HCT116 (cell line): ENCODE results near the gene RGS2. TPM values are rescaled to one million over a fixed set of nuclear protein-coding genes. Genes with fewer than 3 reads are reported as not detected.

Experiments used
- ATAC-seq: fragments of 200-7000 bp; cut with Tn5 transposase; 2 replicates; pipeline ENCODE4 v1.9.1; 2020; ENCODE audit warnings: mild to moderate bottlenecking, moderate library complexity
- BruUV-seq: library from RNA; stranded (reverse); fragments of 400-500 nt; replicated peaks from 2 replicates; lab custom pipeline; 2021; lab: Mats Ljungman, UMichigan
- CTCF ChIA-PET: fragments of 300-600 bp; sonication (Branson Sonifier 250); formaldehyde crosslinking; loops from one replicate; lab custom pipeline; 2021; ENCODE audit warnings: antibody characterized with exemption; lab: Charles Lee
- POLR2A ChIA-PET: fragments of 300-600, 350-600 bp; sonication (Branson Sonifier 250); formaldehyde crosslinking; loops from one replicate; lab custom pipeline; 2021; ENCODE audit warnings: antibody characterized with exemption; lab: Charles Lee
- RAD21 ChIA-PET, 2 experiments: fragments of 300-600 bp; sonication (Branson Sonifier 250); formaldehyde crosslinking; loops; one replicate each; lab custom pipeline; 2023; ENCODE audit warnings: low total read pairs in 2 of 2; ENCODE audit not compliant: uncharacterized antibody in 2 of 2, unreplicated experiment in 2 of 2, low non-redundant PET in 1 of 2; lab: Charles Lee
- DNase-seq: peaks from one replicate; pipeline ENCODE4 v3.0.0-alpha.2; 2010; ENCODE audit warnings: low read depth, low spot score
- H2AFZ ChIP-seq: fragments of 200-600 bp; shearing (Covaris generic), sonication (generic); 2 replicates; pipeline ENCODE4 v1.6.1; 2017; ENCODE audit warnings: low read depth, mixed run types, mixed read lengths, antibody characterized with exemption, low read length; ENCODE audit not compliant: poor library complexity, severe bottlenecking
- H3K27ac ChIP-seq: 2 replicates; pipeline ENCODE4 v1.5.1; 2012; ENCODE audit warnings: low read depth, low read length
- H3K27me3 ChIP-seq: fragments of 200-600 bp; sonication (generic); 2 replicates; pipeline ENCODE4 v1.6.1; 2016; ENCODE audit warnings: mixed run types, low read length, mixed read lengths; ENCODE audit not compliant: insufficient read depth
- H3K36me3 ChIP-seq, 2 experiments: fragments of 200-500 bp in 1 of 2; fragments of 200-600 bp in 1 of 2; sonication (Bioruptor generic) in 1 of 2; sonication (generic) in 1 of 2; 2 replicates each; pipeline versions ENCODE4 v1.5.1 to v1.6.1; 2014 to 2016; ENCODE audit warnings: low read length in 2 of 2, inconsistent platforms in 1 of 2, mixed read lengths in 1 of 2, mixed run types in 1 of 2; ENCODE audit not compliant: insufficient read depth in 2 of 2, control insufficient read depth in 1 of 2
- H3K4me1 ChIP-seq, 2 experiments: fragments of 200-600 bp in 1 of 2; sonication (generic) in 1 of 2; 2 replicates each; pipeline versions ENCODE4 v1.5.1 to v1.6.1; 2012 to 2017; ENCODE audit warnings: low read length in 2 of 2, inconsistent platforms in 1 of 2, mild to moderate bottlenecking in 1 of 2, mixed read lengths in 1 of 2, mixed run types in 1 of 2, moderate library complexity in 1 of 2; ENCODE audit not compliant: insufficient read depth in 2 of 2, control insufficient read depth in 1 of 2
- H3K4me2 ChIP-seq: fragments of 200-600 bp; sonication (generic); 2 replicates; pipeline ENCODE4 v1.6.1; 2017; ENCODE audit warnings: mixed run types, low read length, mixed read lengths
- H3K4me3 ChIP-seq, 2 experiments: fragments of 200-600 bp in 1 of 2; sonication (generic) in 1 of 2; replicated peaks in 1 of 2; 2 replicates each; pipeline ENCODE4 v1.5.1; 2011 to 2016; ENCODE audit warnings: low read length in 2 of 2, control low read depth in 1 of 2, low read depth in 1 of 2, mild to moderate bottlenecking in 1 of 2, mixed read lengths in 1 of 2, mixed run types in 1 of 2
- H3K79me2 ChIP-seq: fragments of 200-600 bp; sonication (generic); 2 replicates; pipeline ENCODE4 v1.6.1; 2017; ENCODE audit warnings: mild to moderate bottlenecking, mixed run types, low read length, moderate library complexity, mixed read lengths; ENCODE audit not compliant: insufficient read depth
- H3K9ac ChIP-seq: fragments of 200-600 bp; sonication (generic); 2 replicates; pipeline ENCODE4 v1.6.1; 2016; ENCODE audit warnings: low read length, mixed read lengths
- H3K9me2 ChIP-seq: fragments of 200-600 bp; sonication (generic), shearing (Covaris generic); 2 replicates; pipeline ENCODE4 v1.6.1; 2017; ENCODE audit warnings: mixed run types, mild to moderate bottlenecking, moderate library complexity; ENCODE audit not compliant: insufficient read depth
- H3K9me3 ChIP-seq, 2 experiments: fragments of 200-500 bp in 1 of 2; fragments of 200-600 bp in 1 of 2; sonication (Bioruptor generic) in 1 of 2; sonication (generic) in 1 of 2; 2 replicates each; pipeline ENCODE4 v1.6.1; 2014 to 2017; ENCODE audit warnings: low read length in 2 of 2, mixed read lengths in 2 of 2, inconsistent platforms in 1 of 2, low read depth in 1 of 2, mild to moderate bottlenecking in 1 of 2, mixed run types in 1 of 2, moderate library complexity in 1 of 2; ENCODE audit not compliant: control insufficient read depth in 1 of 2, insufficient read depth in 1 of 2
- H4K20me1 ChIP-seq: fragments of 200-600 bp; sonication (generic), shearing (Covaris generic); 2 replicates; pipeline ENCODE4 v1.6.1; 2017; ENCODE audit warnings: mixed run types, mild to moderate bottlenecking, moderate library complexity; ENCODE audit not compliant: insufficient read depth
- CBX3 ChIP-seq: IDR thresholded peaks from 2 replicates; pipeline ENCODE4 v1.6.1; 2012; ENCODE audit warnings: low read depth
- CEBPB ChIP-seq: IDR thresholded peaks from 2 replicates; pipeline ENCODE4 v1.6.1; 2012; ENCODE audit warnings: low read depth
- EGR1 ChIP-seq: IDR thresholded peaks from 2 replicates; pipeline ENCODE4 v1.6.1; 2012; ENCODE audit warnings: low read depth
- ELF1 ChIP-seq: IDR thresholded peaks from 2 replicates; pipeline ENCODE4 v1.6.1; 2012; ENCODE audit warnings: low read depth, borderline replicate concordance
- FOSL1 ChIP-seq: IDR thresholded peaks from 2 replicates; pipeline ENCODE4 v1.6.1; 2012; ENCODE audit warnings: low read depth
- JUND ChIP-seq: IDR thresholded peaks from 2 replicates; pipeline ENCODE4 v1.6.1; 2012
- RAD21 ChIP-seq: IDR thresholded peaks from 2 replicates; pipeline ENCODE4 v1.6.1; 2012; ENCODE audit warnings: low read depth, mild to moderate bottlenecking
- SIN3A ChIP-seq: IDR thresholded peaks from 2 replicates; pipeline ENCODE4 v1.6.1; 2012; ENCODE audit warnings: low read depth
- SRF ChIP-seq: IDR thresholded peaks from 2 replicates; pipeline ENCODE4 v1.6.1; 2012; ENCODE audit warnings: low read depth
- TCF7L2 ChIP-seq: IDR thresholded peaks from 2 replicates; pipeline ENCODE4 v1.7.0; 2011; ENCODE audit warnings: borderline replicate concordance, inconsistent platforms; ENCODE audit not compliant: insufficient read depth, insufficient read length; ENCODE audit errors: extremely low read depth
- ZFX ChIP-seq: fragments of 450-650 bp; IDR thresholded peaks from 2 replicates; pipeline ENCODE4 v1.6.1; 2017
- ZNF274 ChIP-seq: fragments of 200-500 bp; sonication (Bioruptor generic); IDR thresholded peaks from 2 replicates; pipeline ENCODE4 v1.6.1; 2014; ENCODE audit warnings: mild to moderate bottlenecking, low read depth, low read length, inconsistent platforms
- intact Hi-C: fragments of 100-400 bp; cut with micrococcal nuclease; formaldehyde crosslinking; loops from 2 replicates; pipeline ENCODE4 v1.10.0; 2022
- total RNA-seq: library from RNA; stranded (reverse); gene quantifications from one replicate; pipeline ENCODE4 v1.2.1, GENCODE V29; 2021; ENCODE audit not compliant: unreplicated experiment
- TF ChIP-seq, protein P1 (sequence below): IDR thresholded peaks from 2 replicates; pipeline ENCODE4 v1.6.1; 2011; ENCODE audit warnings: mild to moderate bottlenecking, low read length, moderate library complexity; ENCODE audit not compliant: insufficient replicate concordance; ENCODE audit errors: extremely low read depth
- TF ChIP-seq, protein P2 (sequence below): IDR thresholded peaks from 2 replicates; pipeline ENCODE4 v1.6.1; 2012
- TF ChIP-seq, protein P3 (sequence below): IDR thresholded peaks from 2 replicates; pipeline ENCODE4 v1.6.1; 2012; ENCODE audit warnings: low read depth

Gene RGS2
- total RNA-seq, 1 experiment from 2014 or later = 21.1 TPM

DNA sequence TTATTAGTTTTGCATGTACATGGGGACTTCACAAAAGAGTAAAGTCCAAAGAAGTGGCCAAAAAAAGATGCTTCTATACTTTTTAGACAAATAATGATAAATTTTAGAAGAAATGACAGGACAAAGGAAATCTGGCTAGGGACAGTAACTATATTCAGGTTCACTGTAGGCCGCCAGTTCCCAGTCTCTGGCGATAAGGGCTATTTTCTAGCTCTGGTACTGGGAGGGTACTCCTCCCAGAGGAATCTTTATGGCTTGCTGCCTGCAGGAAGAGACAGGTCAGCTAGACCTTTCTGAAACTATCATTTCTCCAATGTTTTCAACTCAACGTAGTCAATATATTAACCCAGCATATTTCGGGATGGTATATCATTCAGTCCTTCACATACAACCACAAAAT, 37.5 kb upstream of the RGS2 start:
- intact Hi-C loops = no loop called here
- Histone ChIP-seq H3K4me2 (no peak overlapping the region), H4K20me1 (no peaks in the 10 kb centered on the region), H3K9me2 (no peaks in the 10 kb centered on the region), H3K9ac (no peak overlapping the region), H3K79me2 (no peaks in the 10 kb centered on the region), H3K36me3 (no peaks in the 10 kb centered on the region), H3K9me3 (no peaks in the 10 kb centered on the region), H2AFZ (no peak overlapping the region), H3K27me3 (no peaks in the 10 kb centered on the region), H3K4me1 (peaks cover 0 to 8% of the 10 kb centered on the region in 2 experiments; a peak in 2 of 4 replicates), H3K4me3 (no peak overlapping the region), H3K27ac (no peak overlapping the region)
- DNase-seq = no peak
- ChIA-PET CTCF (no interaction called here), POLR2A (no interaction called here), RAD21 (no interaction called here)
- no peak for TF ChIP-seq SIN3A
- TF ChIP-seq FOSL1 = no peak
- TF ChIP-seq CEBPB = no peak
- TF ChIP-seq, protein P1, sequence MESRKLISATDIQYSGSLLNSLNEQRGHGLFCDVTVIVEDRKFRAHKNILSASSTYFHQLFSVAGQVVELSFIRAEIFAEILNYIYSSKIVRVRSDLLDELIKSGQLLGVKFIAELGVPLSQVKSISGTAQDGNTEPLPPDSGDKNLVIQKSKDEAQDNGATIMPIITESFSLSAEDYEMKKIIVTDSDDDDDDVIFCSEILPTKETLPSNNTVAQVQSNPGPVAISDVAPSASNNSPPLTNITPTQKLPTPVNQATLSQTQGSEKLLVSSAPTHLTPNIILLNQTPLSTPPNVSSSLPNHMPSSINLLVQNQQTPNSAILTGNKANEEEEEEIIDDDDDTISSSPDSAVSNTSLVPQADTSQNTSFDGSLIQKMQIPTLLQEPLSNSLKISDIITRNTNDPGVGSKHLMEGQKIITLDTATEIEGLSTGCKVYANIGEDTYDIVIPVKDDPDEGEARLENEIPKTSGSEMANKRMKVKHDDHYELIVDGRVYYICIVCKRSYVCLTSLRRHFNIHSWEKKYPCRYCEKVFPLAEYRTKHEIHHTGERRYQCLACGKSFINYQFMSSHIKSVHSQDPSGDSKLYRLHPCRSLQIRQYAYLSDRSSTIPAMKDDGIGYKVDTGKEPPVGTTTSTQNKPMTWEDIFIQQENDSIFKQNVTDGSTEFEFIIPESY = no peak
- no peak for TF ChIP-seq TCF7L2
- no peak for TF ChIP-seq RAD21
- TF ChIP-seq ZNF274 = no peak
- no peak for TF ChIP-seq CBX3
- no peak for TF ChIP-seq EGR1
- TF ChIP-seq ELF1 = no peak
- no peak for TF ChIP-seq SRF
- no peak for TF ChIP-seq ZFX
- TF ChIP-seq, protein P2, sequence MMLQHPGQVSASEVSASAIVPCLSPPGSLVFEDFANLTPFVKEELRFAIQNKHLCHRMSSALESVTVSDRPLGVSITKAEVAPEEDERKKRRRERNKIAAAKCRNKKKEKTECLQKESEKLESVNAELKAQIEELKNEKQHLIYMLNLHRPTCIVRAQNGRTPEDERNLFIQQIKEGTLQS = no peak
- TF ChIP-seq, protein P3, sequence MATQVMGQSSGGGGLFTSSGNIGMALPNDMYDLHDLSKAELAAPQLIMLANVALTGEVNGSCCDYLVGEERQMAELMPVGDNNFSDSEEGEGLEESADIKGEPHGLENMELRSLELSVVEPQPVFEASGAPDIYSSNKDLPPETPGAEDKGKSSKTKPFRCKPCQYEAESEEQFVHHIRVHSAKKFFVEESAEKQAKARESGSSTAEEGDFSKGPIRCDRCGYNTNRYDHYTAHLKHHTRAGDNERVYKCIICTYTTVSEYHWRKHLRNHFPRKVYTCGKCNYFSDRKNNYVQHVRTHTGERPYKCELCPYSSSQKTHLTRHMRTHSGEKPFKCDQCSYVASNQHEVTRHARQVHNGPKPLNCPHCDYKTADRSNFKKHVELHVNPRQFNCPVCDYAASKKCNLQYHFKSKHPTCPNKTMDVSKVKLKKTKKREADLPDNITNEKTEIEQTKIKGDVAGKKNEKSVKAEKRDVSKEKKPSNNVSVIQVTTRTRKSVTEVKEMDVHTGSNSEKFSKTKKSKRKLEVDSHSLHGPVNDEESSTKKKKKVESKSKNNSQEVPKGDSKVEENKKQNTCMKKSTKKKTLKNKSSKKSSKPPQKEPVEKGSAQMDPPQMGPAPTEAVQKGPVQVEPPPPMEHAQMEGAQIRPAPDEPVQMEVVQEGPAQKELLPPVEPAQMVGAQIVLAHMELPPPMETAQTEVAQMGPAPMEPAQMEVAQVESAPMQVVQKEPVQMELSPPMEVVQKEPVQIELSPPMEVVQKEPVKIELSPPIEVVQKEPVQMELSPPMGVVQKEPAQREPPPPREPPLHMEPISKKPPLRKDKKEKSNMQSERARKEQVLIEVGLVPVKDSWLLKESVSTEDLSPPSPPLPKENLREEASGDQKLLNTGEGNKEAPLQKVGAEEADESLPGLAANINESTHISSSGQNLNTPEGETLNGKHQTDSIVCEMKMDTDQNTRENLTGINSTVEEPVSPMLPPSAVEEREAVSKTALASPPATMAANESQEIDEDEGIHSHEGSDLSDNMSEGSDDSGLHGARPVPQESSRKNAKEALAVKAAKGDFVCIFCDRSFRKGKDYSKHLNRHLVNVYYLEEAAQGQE = no peak
- no peak for TF ChIP-seq JUND
- ATAC-seq = no peak
- BruUV-seq = no TSS peak
